GM19239 (cell line): ENCODE results near the gene ANKFY1.
"Not testable (repeated sequence)": the region's sequence is repeated elsewhere in the genome, so short reads cannot be mapped to it uniquely, and the experiment has no call there.

ENCODE experiments used
- DNase-seq: peaks from one replicate; pipeline ENCODE4 v3.0.0; 2011; ENCODE audit warnings: low spot score; ENCODE audit not compliant: insufficient read length
- FAIRE-seq: peaks from 2 replicates; lab custom pipeline; 2011; peaks lifted over from hg19 to GRCh38; lab: Jason Lieb, UNC

The ANKFY1 gene

GRCh38 chr17:4142107-4142900 lies 121.5 kb downstream of the ANKFY1 start:
- FAIRE-seq (no peak), DNase-seq (no peak)

GRCh38 chr17:4140125-4140524 lies 123.7 kb downstream of the ANKFY1 start:
- FAIRE-seq (no peak), DNase-seq (no peak)

- peak; percentile 54 for FAIRE-seq
- not testable (repeated sequence) for DNase-seq
These were observed 124.8 kb downstream of the ANKFY1 start for GRCh38 chr17:4138906-4139526.

GRCh38 chr17:4136373-4136772 lies 127.4 kb downstream of the ANKFY1 start:
- DNase-seq (no peak), FAIRE-seq (no peak)

GRCh38 chr17:4135489-4135888 lies 128.3 kb downstream of the ANKFY1 start:
- FAIRE-seq (no peak), DNase-seq (no peak)

- FAIRE-seq (no peak), DNase-seq (no peak)
These were observed 129.1 kb downstream of the ANKFY1 start for GRCh38 chr17:4134721-4135120.

GRCh38 chr17:4130715-4131114 lies 133.1 kb downstream of the ANKFY1 start:
- DNase-seq (no peak), FAIRE-seq (no peak)

GRCh38 chr17:4127555-4127954 lies 136.2 kb downstream of the ANKFY1 start:
- no peak for FAIRE-seq

GRCh38 chr17:4125552-4125951 lies 138.2 kb downstream of the ANKFY1 start:
- no peak for DNase-seq
- FAIRE-seq: no peak

More at GRCh38 chr17:4127555-4127954, 136.2 kb downstream of the ANKFY1 start:
- no peak for DNase-seq

- DNase-seq: no peak
- FAIRE-seq: no peak
These were observed 138.8 kb downstream of the ANKFY1 start for GRCh38 chr17:4124999-4125398.

GRCh38 chr17:4120332-4120731 lies 143.4 kb downstream of the ANKFY1 start:
- DNase-seq (no peak), FAIRE-seq (no peak)

GRCh38 chr17:4119299-4119698 lies 144.5 kb downstream of the ANKFY1 start:
- no peak for DNase-seq
- no peak for FAIRE-seq

GRCh38 chr17:4118015-4118743 lies 145.6 kb downstream of the ANKFY1 start:
- no peak for FAIRE-seq
- DNase-seq: no peak

GRCh38 chr17:4116516-4116915 lies 147.3 kb downstream of the ANKFY1 start:
- DNase-seq (no peak), FAIRE-seq (no peak)
